ENCODE data around the gene WDR64. TPM values are rescaled to one million over a fixed set of nuclear protein-coding genes. Genes with fewer than 3 reads are reported as not detected.
"Not testable (repeated sequence)": the region's sequence is repeated elsewhere in the genome, so short reads cannot be mapped to it uniquely, and the experiment has no call there.

WDR64 gene
- total and polyA plus RNA-seq, 9 donors = 0.10 to 0.67 (median 0.34) TPM; not detected in 2

DNA sequence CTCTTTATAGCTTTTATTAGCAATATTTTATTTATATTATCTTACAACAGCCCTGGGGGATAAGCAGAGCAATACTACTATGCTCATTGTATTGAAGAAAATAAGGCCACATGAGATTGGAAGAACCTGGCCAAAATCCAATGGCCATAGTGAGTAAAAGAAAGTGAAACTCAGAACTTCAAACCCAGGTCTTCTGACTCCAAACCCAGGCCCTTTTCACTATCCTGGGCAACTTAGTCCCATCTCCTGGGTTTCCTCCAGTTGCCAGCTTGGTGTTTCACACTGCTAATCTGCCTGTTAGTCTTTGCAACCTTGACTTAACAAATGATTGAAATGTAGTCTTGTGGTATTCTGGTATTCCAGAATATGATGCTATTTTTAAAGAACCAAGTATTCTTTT is 173.5 kb downstream of the WDR64 start:
- TF ChIP-seq EP300 (IDR thresholded peaks at IDR 0.05) (no peak), POLR2A (IDR thresholded peaks at IDR 0.05) (no peak)
- TF ChIP-seq, protein P1, sequence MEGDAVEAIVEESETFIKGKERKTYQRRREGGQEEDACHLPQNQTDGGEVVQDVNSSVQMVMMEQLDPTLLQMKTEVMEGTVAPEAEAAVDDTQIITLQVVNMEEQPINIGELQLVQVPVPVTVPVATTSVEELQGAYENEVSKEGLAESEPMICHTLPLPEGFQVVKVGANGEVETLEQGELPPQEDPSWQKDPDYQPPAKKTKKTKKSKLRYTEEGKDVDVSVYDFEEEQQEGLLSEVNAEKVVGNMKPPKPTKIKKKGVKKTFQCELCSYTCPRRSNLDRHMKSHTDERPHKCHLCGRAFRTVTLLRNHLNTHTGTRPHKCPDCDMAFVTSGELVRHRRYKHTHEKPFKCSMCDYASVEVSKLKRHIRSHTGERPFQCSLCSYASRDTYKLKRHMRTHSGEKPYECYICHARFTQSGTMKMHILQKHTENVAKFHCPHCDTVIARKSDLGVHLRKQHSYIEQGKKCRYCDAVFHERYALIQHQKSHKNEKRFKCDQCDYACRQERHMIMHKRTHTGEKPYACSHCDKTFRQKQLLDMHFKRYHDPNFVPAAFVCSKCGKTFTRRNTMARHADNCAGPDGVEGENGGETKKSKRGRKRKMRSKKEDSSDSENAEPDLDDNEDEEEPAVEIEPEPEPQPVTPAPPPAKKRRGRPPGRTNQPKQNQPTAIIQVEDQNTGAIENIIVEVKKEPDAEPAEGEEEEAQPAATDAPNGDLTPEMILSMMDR (IDR thresholded peaks at IDR 0.05) = no peak
- H3K27me3 ChIP-seq = no peaks in the 10 kb centered on the region
- H3K9me3 ChIP-seq = no peaks in the 10 kb centered on the region
- no peak overlapping the region for H3K27ac ChIP-seq
- DNase-seq = no peak
- intact Hi-C loops (cut with DNase I) = no loop called here
- no peaks in the 10 kb centered on the region for H3K36me3 ChIP-seq
- no peak overlapping the region for H3K4me3 ChIP-seq
- peaks cover 2% of the 10 kb centered on the region for H3K4me1 ChIP-seq (ENCODE audit: insufficient read depth)

DNA sequence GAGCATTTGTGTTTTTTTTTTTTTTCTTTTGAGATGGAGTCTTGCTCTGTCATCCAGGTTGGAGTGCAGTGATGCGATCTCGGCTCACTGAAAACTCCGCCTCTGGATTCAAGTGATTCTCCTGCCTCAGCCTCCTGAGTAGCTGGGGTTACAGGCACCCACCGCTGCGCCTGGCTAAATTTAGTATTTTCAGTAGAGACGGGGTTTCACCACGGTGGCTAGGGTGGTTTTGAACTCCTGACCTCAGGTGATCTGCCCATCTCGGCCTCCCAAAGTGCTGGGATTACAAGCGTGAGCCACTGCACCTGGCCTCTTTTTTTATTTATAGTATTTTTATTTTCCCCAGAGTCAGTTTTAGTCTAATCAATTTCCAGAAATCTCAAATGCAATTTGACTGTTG is 174.5 kb downstream of the WDR64 start:
- H3K27me3 ChIP-seq; H3K27ac ChIP-seq; H3K9me3 ChIP-seq; H3K36me3 ChIP-seq; H3K4me3 ChIP-seq; H3K4me1 ChIP-seq (ENCODE audit: insufficient read depth); intact Hi-C loops (cut with DNase I); DNase-seq: not testable (repeated sequence)
- WGBS, 3 donors = 93 to 97% (median 96%) methylated on average over 9 of the region's 9 CpGs

DNA sequence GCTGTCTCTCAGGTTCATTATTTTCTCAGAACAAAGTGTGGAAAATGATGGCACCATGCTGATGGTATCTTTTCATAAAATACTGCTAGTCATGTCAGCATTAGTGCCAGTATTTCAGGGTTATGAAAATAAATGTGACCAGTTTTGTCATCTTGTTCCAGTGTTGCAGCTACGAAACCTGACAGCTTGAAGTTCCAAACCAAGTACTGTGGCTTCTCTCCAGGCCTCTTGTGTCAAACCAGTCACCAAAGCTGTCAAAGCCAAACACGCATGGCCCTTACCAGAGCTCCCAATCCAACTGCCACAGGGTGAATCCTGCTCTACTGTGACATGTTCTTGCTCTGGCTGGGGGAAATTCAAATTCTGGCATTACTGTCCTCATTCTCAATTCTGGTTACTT is 175.2 kb downstream of the WDR64 start:
- 85 to 96% (median 95%) methylated on average over 2 of the region's 2 CpGs for WGBS, 3 donors

DNA sequence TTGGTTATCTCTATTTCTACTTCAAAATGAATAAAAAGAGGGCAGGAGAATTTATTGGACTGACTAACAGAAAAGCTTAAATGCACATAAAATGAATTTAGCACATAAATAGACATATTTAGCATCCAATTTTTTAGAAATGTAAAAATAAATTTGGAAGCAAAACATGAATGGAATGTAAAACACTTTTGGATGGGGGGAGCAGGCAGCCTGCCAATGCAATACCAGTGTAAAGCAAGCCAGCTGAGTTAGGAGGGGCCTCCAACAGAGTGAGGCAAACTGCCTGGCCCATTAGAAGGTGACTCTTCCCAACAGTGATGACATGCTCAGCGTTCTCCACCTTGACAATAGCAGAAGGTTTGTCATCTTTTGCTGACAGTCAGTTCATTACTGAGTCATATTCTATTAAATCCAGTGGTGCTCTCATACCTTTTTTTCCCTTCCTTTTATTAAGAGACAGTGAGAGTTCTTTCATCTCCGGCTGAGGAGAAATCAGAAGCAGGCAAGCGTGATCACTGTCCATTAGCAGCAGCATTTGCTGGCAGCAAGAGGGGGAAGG is 176.5 kb downstream of the WDR64 start:
- WGBS, 3 donors = 25 to 34% (median 33%) methylated on average over 3 of the region's 3 CpGs

More for the DNA sequence above, 175.2 kb downstream of the WDR64 start:
- peaks cover 2% of the 10 kb centered on the region for H3K4me1 ChIP-seq (ENCODE audit: insufficient read depth)
- H3K4me3 ChIP-seq = no peak overlapping the region
- TF ChIP-seq EP300 (IDR thresholded peaks at IDR 0.05) = no peak
- TF ChIP-seq POLR2A (IDR thresholded peaks at IDR 0.05) = no peak
- TF ChIP-seq, protein P1 (IDR thresholded peaks at IDR 0.05) = no peak
- DNase-seq = no peak
- no peaks in the 10 kb centered on the region for H3K27me3 ChIP-seq
- no peaks in the 10 kb centered on the region for H3K9me3 ChIP-seq
- intact Hi-C loops (cut with DNase I) = no loop called here
- no peak overlapping the region for H3K27ac ChIP-seq
- H3K36me3 ChIP-seq = no peaks in the 10 kb centered on the region

DNA sequence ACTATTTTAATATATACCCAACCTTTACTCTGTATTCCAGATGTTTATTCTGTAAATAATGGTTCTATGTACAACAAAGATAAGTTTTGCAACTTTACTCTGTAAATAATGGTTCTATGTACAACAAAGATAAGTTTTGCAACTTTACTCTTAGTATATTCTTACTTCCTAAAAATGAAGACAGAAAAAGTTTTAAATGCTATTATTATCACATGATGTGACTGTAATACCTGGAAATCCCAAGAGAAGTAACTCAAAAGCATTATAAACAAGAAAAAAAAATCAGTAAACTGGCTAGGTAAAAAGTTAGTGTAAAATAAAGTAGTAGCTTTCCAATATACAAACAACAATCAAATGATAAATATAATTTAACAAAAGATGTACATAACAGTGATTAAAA is 177.4 kb downstream of the WDR64 start:
- Histone ChIP-seq H3K4me1 (ENCODE audit: insufficient read depth) (peaks cover 2% of the 10 kb centered on the region), H3K9me3 (no peaks in the 10 kb centered on the region), H3K27me3 (no peaks in the 10 kb centered on the region), H3K27ac (no peak overlapping the region), H3K36me3 (no peaks in the 10 kb centered on the region), H3K4me3 (no peak overlapping the region)
- intact Hi-C loops (cut with DNase I) = no loop called here
- TF ChIP-seq POLR2A (IDR thresholded peaks at IDR 0.05) (no peak), EP300 (IDR thresholded peaks at IDR 0.05) (no peak)
- TF ChIP-seq, protein P1 (IDR thresholded peaks at IDR 0.05) = no peak
- DNase-seq = no peak

More for the DNA sequence above, 176.5 kb downstream of the WDR64 start:
- DNase-seq = peak in 2 of 5 donors; percentile 26 to 41
- Histone ChIP-seq H3K9me3 (no peaks in the 10 kb centered on the region), H3K27ac (no peak overlapping the region), H3K36me3 (no peaks in the 10 kb centered on the region), H3K27me3 (no peaks in the 10 kb centered on the region), H3K4me1 (ENCODE audit: insufficient read depth) (peaks cover 2% of the 10 kb centered on the region), H3K4me3 (no peak overlapping the region)
- intact Hi-C loops (cut with DNase I) = no loop called here
- TF ChIP-seq POLR2A (IDR thresholded peaks at IDR 0.05) = no peak

Data from ovary (tissue), 9 donors.